GM12878 (cell line): Measurements from ENCODE around the gene OSGIN1.

Source experiments
- EZH2 ChIP-seq: IDR thresholded peaks from 2 replicates; pipeline ENCODE4 v1.6.1; 2012; ENCODE audit warnings: low read depth, mild to moderate bottlenecking, control low read depth, inconsistent platforms, low read length, borderline replicate concordance; ENCODE audit not compliant: control insufficient read depth
- NFXL1 ChIP-seq: fragments of 450-650 bp; IDR thresholded peaks from 2 replicates; pipeline ENCODE4 v1.6.1; 2017; ENCODE audit warnings: antibody characterized with exemption, mild to moderate bottlenecking, borderline replicate concordance
- NFYA ChIP-seq: IDR thresholded peaks from 2 replicates; pipeline ENCODE4 v1.6.1; 2011; ENCODE audit warnings: low read depth, mild to moderate bottlenecking, low read length, improper control_type of control experiment, borderline replicate concordance
- NRF1 ChIP-seq: conservative IDR thresholded peaks from 2 replicates; pipeline ENCODE4 v1.6.1; 2011; ENCODE audit warnings: mild to moderate bottlenecking, low read depth, low read length, improper control_type of control experiment
- SMAD5 ChIP-seq: IDR thresholded peaks from 2 replicates; pipeline ENCODE4 v1.6.1; 2016; ENCODE audit warnings: antibody characterized with exemption, low read depth
- SP1 ChIP-seq: IDR thresholded peaks from one replicate; pipeline ENCODE4 v1.6.1; 2011; ENCODE audit warnings: low read depth, low read length
- TAF1 ChIP-seq: IDR thresholded peaks from 2 replicates; pipeline ENCODE4 v1.6.1; 2011; ENCODE audit warnings: mild to moderate bottlenecking, low read depth, low read length, borderline replicate concordance
- TCF12 ChIP-seq: IDR thresholded peaks from 2 replicates; pipeline ENCODE4 v1.6.1; 2011; ENCODE audit warnings: low read depth, mild to moderate bottlenecking, low read length
- YY1 ChIP-seq: IDR thresholded peaks from 2 replicates; pipeline ENCODE4 v1.6.1; 2011; ENCODE audit warnings: low read depth, mild to moderate bottlenecking, low read length
- ZNF384 ChIP-seq: IDR thresholded peaks from 2 replicates; pipeline ENCODE4 v1.6.1; 2012; ENCODE audit warnings: low read depth, mild to moderate bottlenecking, low read length, improper control_type of control experiment, borderline replicate concordance
- TF ChIP-seq, protein P1 (sequence below): fragments of 150-350 bp; IDR thresholded peaks from 2 replicates; pipeline ENCODE4 v1.6.1; 2016; ENCODE audit warnings: low read depth, low read length
- TF ChIP-seq, protein P2 (sequence below), 3 experiments: IDR thresholded peaks in 2 of 3; conservative IDR thresholded peaks in 1 of 3; 2 replicates each; pipeline ENCODE4 v1.5.1; 2011; ENCODE audit warnings: low read depth in 3 of 3, low read length in 3 of 3, mild to moderate bottlenecking in 3 of 3, control low read depth in 2 of 3, moderate library complexity in 2 of 3, inconsistent platforms in 1 of 3, mixed read lengths in 1 of 3; ENCODE audit not compliant: control insufficient read depth in 2 of 3, insufficient read depth in 1 of 3; ENCODE audit errors: extremely low read depth in 1 of 3
- TF ChIP-seq, protein P3 (sequence below): IDR thresholded peaks from 2 replicates; pipeline ENCODE4 v1.6.1; 2012; ENCODE audit warnings: low read depth, low read length, improper control_type of control experiment

DNA sequence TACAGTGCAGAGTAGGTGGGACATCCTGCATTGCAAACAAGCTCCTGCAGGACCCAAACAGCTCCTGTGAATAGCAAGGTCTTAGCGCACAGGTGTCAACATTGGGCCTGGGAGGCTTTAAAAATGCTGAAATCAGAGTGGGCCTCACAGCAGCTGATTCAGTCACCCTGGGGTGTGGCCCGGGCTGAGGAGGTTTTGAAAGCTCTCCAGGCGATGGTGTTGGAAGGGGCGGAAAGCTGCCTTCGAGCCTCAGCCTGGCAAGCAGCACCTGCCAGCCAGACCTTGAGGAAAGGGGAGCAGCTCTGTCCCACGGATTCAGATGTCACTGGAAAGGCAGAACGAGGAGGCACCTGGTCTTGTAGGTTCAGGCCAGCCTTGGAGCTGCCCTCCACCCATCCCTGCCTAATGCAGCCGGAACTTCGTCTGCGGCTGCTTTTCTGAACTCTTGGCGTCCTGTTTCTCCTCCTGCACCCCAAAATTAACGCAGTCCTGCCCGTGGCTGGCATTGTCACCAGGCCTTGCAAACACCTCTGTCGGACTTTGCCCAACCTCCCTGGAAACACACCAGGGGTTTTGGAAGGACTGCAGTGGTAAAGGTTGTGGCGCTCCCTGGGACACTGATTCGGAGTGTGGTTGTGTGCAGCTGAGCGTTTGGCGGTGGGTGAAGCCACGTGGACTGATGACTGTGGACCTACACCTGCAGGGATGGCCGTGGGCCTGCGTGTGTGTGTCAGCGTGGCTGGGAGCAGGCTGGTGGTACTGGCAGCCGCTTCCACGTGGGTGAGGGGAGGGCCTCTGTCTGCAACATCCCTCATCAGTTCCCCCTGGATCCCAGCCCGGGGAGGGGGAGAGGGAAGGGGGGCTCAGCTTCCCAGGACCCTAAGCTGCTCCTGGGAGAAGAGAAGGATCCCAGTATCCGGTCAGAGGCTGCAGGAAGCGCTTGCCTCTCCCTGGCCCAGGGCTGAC lies 18.4 kb downstream of the OSGIN1 start:
- TF ChIP-seq SMAD5 (no peak), ZNF384 (no peak), NRF1 (no peak), TCF12 (no peak), SP1 (no peak), EZH2 (no peak), NFXL1 (no peak), NFYA (no peak), YY1 (no peak), TAF1 (no peak)
- TF ChIP-seq, protein P1, sequence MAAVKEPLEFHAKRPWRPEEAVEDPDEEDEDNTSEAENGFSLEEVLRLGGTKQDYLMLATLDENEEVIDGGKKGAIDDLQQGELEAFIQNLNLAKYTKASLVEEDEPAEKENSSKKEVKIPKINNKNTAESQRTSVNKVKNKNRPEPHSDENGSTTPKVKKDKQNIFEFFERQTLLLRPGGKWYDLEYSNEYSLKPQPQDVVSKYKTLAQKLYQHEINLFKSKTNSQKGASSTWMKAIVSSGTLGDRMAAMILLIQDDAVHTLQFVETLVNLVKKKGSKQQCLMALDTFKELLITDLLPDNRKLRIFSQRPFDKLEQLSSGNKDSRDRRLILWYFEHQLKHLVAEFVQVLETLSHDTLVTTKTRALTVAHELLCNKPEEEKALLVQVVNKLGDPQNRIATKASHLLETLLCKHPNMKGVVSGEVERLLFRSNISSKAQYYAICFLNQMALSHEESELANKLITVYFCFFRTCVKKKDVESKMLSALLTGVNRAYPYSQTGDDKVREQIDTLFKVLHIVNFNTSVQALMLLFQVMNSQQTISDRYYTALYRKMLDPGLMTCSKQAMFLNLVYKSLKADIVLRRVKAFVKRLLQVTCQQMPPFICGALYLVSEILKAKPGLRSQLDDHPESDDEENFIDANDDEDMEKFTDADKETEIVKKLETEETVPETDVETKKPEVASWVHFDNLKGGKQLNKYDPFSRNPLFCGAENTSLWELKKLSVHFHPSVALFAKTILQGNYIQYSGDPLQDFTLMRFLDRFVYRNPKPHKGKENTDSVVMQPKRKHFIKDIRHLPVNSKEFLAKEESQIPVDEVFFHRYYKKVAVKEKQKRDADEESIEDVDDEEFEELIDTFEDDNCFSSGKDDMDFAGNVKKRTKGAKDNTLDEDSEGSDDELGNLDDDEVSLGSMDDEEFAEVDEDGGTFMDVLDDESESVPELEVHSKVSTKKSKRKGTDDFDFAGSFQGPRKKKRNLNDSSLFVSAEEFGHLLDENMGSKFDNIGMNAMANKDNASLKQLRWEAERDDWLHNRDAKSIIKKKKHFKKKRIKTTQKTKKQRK, result no peak
- TF ChIP-seq, protein P2, sequence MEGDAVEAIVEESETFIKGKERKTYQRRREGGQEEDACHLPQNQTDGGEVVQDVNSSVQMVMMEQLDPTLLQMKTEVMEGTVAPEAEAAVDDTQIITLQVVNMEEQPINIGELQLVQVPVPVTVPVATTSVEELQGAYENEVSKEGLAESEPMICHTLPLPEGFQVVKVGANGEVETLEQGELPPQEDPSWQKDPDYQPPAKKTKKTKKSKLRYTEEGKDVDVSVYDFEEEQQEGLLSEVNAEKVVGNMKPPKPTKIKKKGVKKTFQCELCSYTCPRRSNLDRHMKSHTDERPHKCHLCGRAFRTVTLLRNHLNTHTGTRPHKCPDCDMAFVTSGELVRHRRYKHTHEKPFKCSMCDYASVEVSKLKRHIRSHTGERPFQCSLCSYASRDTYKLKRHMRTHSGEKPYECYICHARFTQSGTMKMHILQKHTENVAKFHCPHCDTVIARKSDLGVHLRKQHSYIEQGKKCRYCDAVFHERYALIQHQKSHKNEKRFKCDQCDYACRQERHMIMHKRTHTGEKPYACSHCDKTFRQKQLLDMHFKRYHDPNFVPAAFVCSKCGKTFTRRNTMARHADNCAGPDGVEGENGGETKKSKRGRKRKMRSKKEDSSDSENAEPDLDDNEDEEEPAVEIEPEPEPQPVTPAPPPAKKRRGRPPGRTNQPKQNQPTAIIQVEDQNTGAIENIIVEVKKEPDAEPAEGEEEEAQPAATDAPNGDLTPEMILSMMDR (IDR thresholded peaks at IDR 0.05 in 2 of 3, conservative IDR thresholded peaks at IDR 0.05 in 1 of 3; ENCODE audit: control insufficient read depth in 2 of 3, extremely low read depth in 1 of 3, insufficient read depth in 1 of 3, low read depth in 3 of 3, low read length in 3 of 3), result no peak
- TF ChIP-seq, protein P3, sequence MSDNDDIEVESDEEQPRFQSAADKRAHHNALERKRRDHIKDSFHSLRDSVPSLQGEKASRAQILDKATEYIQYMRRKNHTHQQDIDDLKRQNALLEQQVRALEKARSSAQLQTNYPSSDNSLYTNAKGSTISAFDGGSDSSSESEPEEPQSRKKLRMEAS, result no peak
